ENCODE measurements around the gene DHX32.

- no peak for TF ChIP-seq CTCF (conservative IDR thresholded peaks at IDR 0.05; ENCODE audit: low read depth, low read length)
- TF ChIP-seq POLR2A (IDR thresholded peaks at IDR 0.05; ENCODE audit: low read depth, low read length) = no peak
- no peak for TF ChIP-seq USF2 (IDR thresholded peaks at IDR 0.05; ENCODE audit: low read depth, low read length)
- no peak for TF ChIP-seq SMC3 (IDR thresholded peaks at IDR 0.05; ENCODE audit: low read depth, low read length)
- no peak for TF ChIP-seq MAZ (IDR thresholded peaks at IDR 0.05; ENCODE audit: borderline replicate concordance, low read depth, low read length)
- TF ChIP-seq RCOR1 (IDR thresholded peaks at IDR 0.05; ENCODE audit: insufficient replicate concordance, low read length) = no peak
- TF ChIP-seq RAD21 (IDR thresholded peaks at IDR 0.05; ENCODE audit: low read length) = no peak
- no peak for TF ChIP-seq CEBPB (IDR thresholded peaks at IDR 0.05; ENCODE audit: low read depth, low read length)
Observed at GRCh38 chr10:125916977-125917376, 35.9 kb upstream of the DHX32 start.

All from IMR-90 (cell line).